Ramos (cell line): Measurements from ENCODE around the gene ZXDC.

Experiments used
- in situ Hi-C: fragments of 300-500 bp; cut with MboI; formaldehyde crosslinking; loops from one replicate; pipeline ENCODE4 v1.14.3; 2022; ENCODE audit warnings: low sequenced_read_pairs; ENCODE audit not compliant: unreplicated experiment

ZXDC gene

GRCh38 chr3:126439346-126439967 is 36.2 kb downstream of the ZXDC start:
- in situ Hi-C loops = no loop called here

- in situ Hi-C loops = no loop called here
Measured at GRCh38 chr3:126438746-126439145, 36.9 kb downstream of the ZXDC start.

GRCh38 chr3:126438186-126438585 is 37.5 kb downstream of the ZXDC start:
- in situ Hi-C loops = no loop called here

- in situ Hi-C loops = no loop called here
Measured at GRCh38 chr3:126436826-126437717, 38.6 kb downstream of the ZXDC start.

GRCh38 chr3:126435456-126436315 is 40.0 kb downstream of the ZXDC start:
- in situ Hi-C loops = no loop called here

- in situ Hi-C loops = no loop called here
Measured at GRCh38 chr3:126434931-126435411, 40.7 kb downstream of the ZXDC start.

GRCh38 chr3:126434264-126434590 is 41.5 kb downstream of the ZXDC start:
- in situ Hi-C loops = no loop called here

- in situ Hi-C loops = no loop called here
Measured at GRCh38 chr3:126433496-126434263, 42.0 kb downstream of the ZXDC start.

GRCh38 chr3:126433105-126433430 is 42.6 kb downstream of the ZXDC start:
- in situ Hi-C loops = no loop called here

- in situ Hi-C loops = no loop called here
Measured at GRCh38 chr3:126432361-126433104, 43.2 kb downstream of the ZXDC start.

- in situ Hi-C loops = no loop called here
Measured at GRCh38 chr3:126431103-126431534, 44.6 kb downstream of the ZXDC start.

- in situ Hi-C loops = no loop called here
Measured at GRCh38 chr3:126424751-126425150, 50.9 kb downstream of the ZXDC start.

- in situ Hi-C loops = no loop called here
Measured at GRCh38 chr3:126424039-126424717, 51.5 kb downstream of the ZXDC start.

- in situ Hi-C loops = no loop called here
Measured at GRCh38 chr3:126423191-126424038, 52.3 kb downstream of the ZXDC start.

- in situ Hi-C loops = no loop called here
Measured at GRCh38 chr3:126422571-126423091, 53.1 kb downstream of the ZXDC start.

GRCh38 chr3:126422121-126422520 is 53.6 kb downstream of the ZXDC start:
- in situ Hi-C loops = no loop called here

- in situ Hi-C loops = no loop called here
Measured at GRCh38 chr3:126421573-126422119, 54.0 kb downstream of the ZXDC start.
